Breast epithelium (tissue), 4 donors: ENCODE measurements around the gene NAT16. TPM values are rescaled to one million over a fixed set of nuclear protein-coding genes. Genes with fewer than 3 reads are reported as not detected.

Experiments used
- DNase-seq, 2 donors: peaks; one replicate each; pipeline ENCODE4 v3.0.0-alpha.2; 2019; ENCODE audit warnings: low spot score in 2 of 2
- H3K27ac ChIP-seq, 2 donors: fragments of 200-600 bp; sonication (generic) in 1 of 2; one replicate each; pipeline ENCODE4 v1.5.1; 2016 to 2019; ENCODE audit warnings: mild to moderate bottlenecking in 1 of 2
- H3K27me3 ChIP-seq, 2 donors: fragments of 200-600 bp; sonication (generic) in 1 of 2; one replicate each; pipeline versions ENCODE4 v1.5.1 to v1.6.0; 2017 to 2019; ENCODE audit warnings: control low read depth in 1 of 2, mild to moderate bottlenecking in 1 of 2
- H3K36me3 ChIP-seq: fragments of 200-600 bp; one replicate; pipeline ENCODE4 v1.5.1; 2019
- H3K4me1 ChIP-seq, 2 donors: fragments of 200-600 bp; sonication (generic); one replicate each; pipeline ENCODE4 v1.5.1; 2016 to 2019; ENCODE audit warnings: control low read depth in 1 of 2
- H3K4me3 ChIP-seq, 3 donors: fragments of 200-600 bp; sonication (generic); 1 replicate in 2 of 3; 2 replicates in 1 of 3; pipeline ENCODE4 v1.5.1; 2016 to 2019; ENCODE audit warnings: mild to moderate bottlenecking in 3 of 3, moderate library complexity in 2 of 3
- H3K9me3 ChIP-seq, 2 donors: fragments of 200-600 bp; sonication (generic) in 1 of 2; one replicate each; pipeline ENCODE4 v1.5.1; 2016 to 2019; ENCODE audit warnings: control low read depth in 1 of 2
- POLR2A ChIP-seq: fragments of 450-650 bp; IDR thresholded peaks from one replicate; pipeline ENCODE4 v1.6.1; 2016; ENCODE audit warnings: antibody characterized with exemption, mild to moderate bottlenecking, moderate library complexity
- POLR2AphosphoS5 ChIP-seq, 3 donors: sonication (generic); formaldehyde crosslinking; IDR thresholded peaks; one replicate each; pipeline ENCODE4 v1.6.1; 2017; ENCODE audit warnings: antibody characterized with exemption in 3 of 3
- intact Hi-C: fragments of 100-400 bp; cut with DNase I; formaldehyde crosslinking; loops from one replicate; pipeline ENCODE4 v1.15.1; 2023; ENCODE audit warnings: low total_unique reads
- total RNA-seq, 3 donors: library from RNA; depleted of rRNA; stranded (reverse); fragments of >200 nt; gene quantifications; one replicate each; pipeline ENCODE4 v1.1.0, GENCODE V29; 2016
- TF ChIP-seq, protein P1 (sequence below), 3 donors: fragments of 450-650 bp; IDR thresholded peaks; one replicate each; pipeline ENCODE4 v1.5.1; 2016 to 2017; ENCODE audit warnings: antibody characterized with exemption in 3 of 3, mild to moderate bottlenecking in 3 of 3, moderate library complexity in 3 of 3

NAT16 gene
- total RNA-seq, 3 donors from 2014 or later = not detected

DNA sequence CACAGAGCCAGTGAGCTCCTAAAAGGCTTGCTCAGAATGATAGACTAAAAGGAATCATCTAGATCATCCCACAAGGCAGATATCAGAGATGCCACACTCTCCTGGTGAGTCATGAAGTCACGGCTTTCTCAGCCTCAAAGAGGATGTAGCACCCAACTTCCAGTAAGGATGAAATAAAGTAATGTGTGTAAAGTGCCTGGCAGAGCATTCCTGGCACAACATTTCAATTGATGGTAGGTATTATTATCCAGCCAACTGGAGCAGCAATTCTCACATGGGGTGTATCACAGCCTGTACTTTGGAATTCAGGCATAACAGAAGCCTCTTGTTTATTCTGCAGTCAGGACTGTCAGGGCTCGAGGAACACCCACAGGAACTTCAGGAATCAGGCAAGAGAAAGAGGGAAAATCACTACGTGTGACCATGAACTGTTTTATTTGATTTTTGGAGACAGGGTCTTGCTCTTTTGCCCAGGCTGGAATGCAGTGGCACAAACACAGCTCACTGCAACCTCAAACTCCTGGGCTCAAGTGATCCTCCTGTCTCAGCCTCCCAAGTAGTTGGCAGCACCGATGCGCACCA is 5.3 kb upstream of the NAT16 start:
- no peak for DNase-seq
- no peaks in the 10 kb centered on the region for H3K36me3 ChIP-seq
- H3K4me1 ChIP-seq = no peaks in the 10 kb centered on the region
- H3K4me3 ChIP-seq = no peak overlapping the region
- TF ChIP-seq POLR2A (no peak), POLR2AphosphoS5 (IDR thresholded peaks at IDR 0.05) (no peak)
- TF ChIP-seq, protein P1, sequence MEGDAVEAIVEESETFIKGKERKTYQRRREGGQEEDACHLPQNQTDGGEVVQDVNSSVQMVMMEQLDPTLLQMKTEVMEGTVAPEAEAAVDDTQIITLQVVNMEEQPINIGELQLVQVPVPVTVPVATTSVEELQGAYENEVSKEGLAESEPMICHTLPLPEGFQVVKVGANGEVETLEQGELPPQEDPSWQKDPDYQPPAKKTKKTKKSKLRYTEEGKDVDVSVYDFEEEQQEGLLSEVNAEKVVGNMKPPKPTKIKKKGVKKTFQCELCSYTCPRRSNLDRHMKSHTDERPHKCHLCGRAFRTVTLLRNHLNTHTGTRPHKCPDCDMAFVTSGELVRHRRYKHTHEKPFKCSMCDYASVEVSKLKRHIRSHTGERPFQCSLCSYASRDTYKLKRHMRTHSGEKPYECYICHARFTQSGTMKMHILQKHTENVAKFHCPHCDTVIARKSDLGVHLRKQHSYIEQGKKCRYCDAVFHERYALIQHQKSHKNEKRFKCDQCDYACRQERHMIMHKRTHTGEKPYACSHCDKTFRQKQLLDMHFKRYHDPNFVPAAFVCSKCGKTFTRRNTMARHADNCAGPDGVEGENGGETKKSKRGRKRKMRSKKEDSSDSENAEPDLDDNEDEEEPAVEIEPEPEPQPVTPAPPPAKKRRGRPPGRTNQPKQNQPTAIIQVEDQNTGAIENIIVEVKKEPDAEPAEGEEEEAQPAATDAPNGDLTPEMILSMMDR (IDR thresholded peaks at IDR 0.05) = no peak
- H3K27me3 ChIP-seq = peaks cover under 1 to 15% of the 10 kb centered on the region in 2 donors
- no peak overlapping the region for H3K27ac ChIP-seq
- intact Hi-C loops = no loop called here
- no peaks in the 10 kb centered on the region for H3K9me3 ChIP-seq

DNA sequence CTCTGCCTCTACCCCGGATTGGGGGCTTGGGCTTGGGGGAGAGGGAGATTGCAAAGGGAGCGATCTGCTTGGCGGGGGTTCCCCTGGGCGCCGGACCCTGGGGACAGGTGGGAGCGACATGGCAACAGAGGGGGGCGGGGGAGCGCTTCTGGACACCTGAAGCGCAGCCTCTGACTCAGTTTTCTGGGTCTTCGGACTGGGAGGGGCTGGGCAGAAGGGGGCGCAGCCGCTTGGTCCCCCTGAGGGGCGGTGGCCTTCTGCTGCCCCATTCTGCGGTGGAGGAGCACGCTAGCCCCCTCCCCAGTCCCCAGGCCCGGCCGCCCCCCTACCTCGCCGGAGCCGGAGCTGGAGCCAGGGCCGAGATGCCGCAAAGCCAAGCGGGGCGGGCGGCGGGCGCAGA is 380 bp downstream of the NAT16 start:
- no peak overlapping the region for H3K27ac ChIP-seq
- peak overlapping the region in 1 of 3 donors; percentile 52 for H3K4me3 ChIP-seq
- no peak for DNase-seq
- H3K4me1 ChIP-seq = peaks cover 0 to 8% of the 10 kb centered on the region in 2 donors
- no peaks in the 10 kb centered on the region for H3K9me3 ChIP-seq
- intact Hi-C loops = no loop called here
- H3K27me3 ChIP-seq = peaks cover 7 to 66% of the 10 kb centered on the region in 2 donors
- TF ChIP-seq POLR2A = no peak
- no peak for TF ChIP-seq POLR2AphosphoS5 (IDR thresholded peaks at IDR 0.05)
- TF ChIP-seq, protein P1 (IDR thresholded peaks at IDR 0.05) = no peak
- H3K36me3 ChIP-seq = no peaks in the 10 kb centered on the region

DNA sequence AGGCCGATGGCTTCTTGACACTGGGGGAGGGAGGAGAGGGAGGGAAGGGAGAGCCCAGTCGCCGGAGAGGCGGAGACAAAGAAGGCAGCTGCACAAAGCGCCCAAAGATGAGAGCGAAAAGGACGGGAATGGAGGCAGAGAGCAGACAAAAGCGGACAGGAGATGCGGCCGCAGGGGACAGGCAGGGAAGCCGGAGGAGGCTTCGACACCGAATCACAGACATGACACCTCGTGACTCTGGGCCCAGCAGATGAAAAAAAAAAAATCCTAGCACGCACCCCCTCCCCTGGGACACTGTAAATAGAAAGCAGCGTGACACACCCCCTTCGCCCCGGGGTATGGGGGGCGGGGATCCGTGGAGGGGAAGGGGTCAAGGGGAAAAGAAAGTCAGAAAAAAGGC is 976 bp downstream of the NAT16 start:
- intact Hi-C loops = no loop called here
- peaks cover 11 to 72% of the 10 kb centered on the region in 2 donors for H3K27me3 ChIP-seq
- no peaks in the 10 kb centered on the region for H3K9me3 ChIP-seq

DNA sequence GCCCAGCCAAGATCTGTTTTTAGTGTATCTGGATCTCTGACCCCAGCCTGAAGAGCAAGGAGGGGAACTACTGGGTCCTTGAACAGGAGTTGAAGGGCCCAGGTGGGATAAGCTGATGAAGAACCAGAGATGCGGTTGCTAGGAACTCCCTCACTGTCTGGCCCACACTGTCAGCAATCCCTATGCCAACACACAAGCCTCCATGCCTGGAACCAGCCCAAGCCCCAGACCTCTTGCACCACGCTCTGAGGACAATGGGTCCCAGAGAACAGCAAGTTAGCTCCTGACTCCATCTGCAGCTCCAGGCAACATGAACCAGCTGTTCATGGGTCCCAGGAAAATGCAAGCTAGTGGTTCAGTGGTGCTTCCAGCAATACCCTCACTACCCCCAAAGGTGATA is 2.4 kb downstream of the NAT16 start:
- DNase-seq = no peak
- Histone ChIP-seq H3K27ac (no peak overlapping the region), H3K4me1 (peaks cover 0 to 10% of the 10 kb centered on the region in 2 donors), H3K4me3 (no peak overlapping the region), H3K9me3 (no peaks in the 10 kb centered on the region), H3K27me3 (peaks cover 17 to 84% of the 10 kb centered on the region in 2 donors), H3K36me3 (no peaks in the 10 kb centered on the region)
- no peak for TF ChIP-seq POLR2A
- TF ChIP-seq POLR2AphosphoS5 (IDR thresholded peaks at IDR 0.05) = no peak
- TF ChIP-seq, protein P1 (IDR thresholded peaks at IDR 0.05) = no peak
- intact Hi-C loops = no loop called here

More for the DNA sequence above, 976 bp downstream of the NAT16 start:
- TF ChIP-seq, protein P1 (IDR thresholded peaks at IDR 0.05) = no peak
- TF ChIP-seq POLR2AphosphoS5 (IDR thresholded peaks at IDR 0.05) = no peak
- no peak for TF ChIP-seq POLR2A
- Histone ChIP-seq H3K27ac (no peak overlapping the region), H3K36me3 (no peaks in the 10 kb centered on the region), H3K4me1 (peaks cover 0 to 8% of the 10 kb centered on the region in 2 donors), H3K4me3 (peak overlapping the region in 1 of 3 donors; percentile 52)
- DNase-seq = no peak

DNA sequence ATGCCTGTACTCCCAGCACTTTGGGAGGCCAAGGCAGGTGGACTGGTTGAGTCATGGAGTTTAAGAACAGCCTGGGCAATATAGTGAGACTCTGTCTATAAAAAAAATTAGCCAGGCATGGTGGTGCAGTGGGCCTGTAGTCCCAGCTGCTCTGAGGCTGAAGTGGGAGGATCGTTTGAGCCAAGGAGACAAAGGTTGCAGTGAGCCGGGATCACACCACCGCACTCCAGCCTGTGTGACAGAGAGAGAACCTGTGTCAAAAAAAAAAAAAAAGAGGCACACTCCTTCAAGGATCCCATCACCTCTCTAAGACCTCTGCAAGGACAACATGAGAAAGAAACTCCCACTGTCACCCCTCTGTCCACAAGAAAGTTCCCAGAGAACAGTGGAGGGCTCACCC is 4.4 kb downstream of the NAT16 start:
- peaks cover 0 to 17% of the 10 kb centered on the region in 2 donors for H3K4me1 ChIP-seq
- TF ChIP-seq POLR2A = no peak
- no peak for TF ChIP-seq POLR2AphosphoS5 (IDR thresholded peaks at IDR 0.05)
- TF ChIP-seq, protein P1 (IDR thresholded peaks at IDR 0.05) = no peak
- H3K9me3 ChIP-seq = no peaks in the 10 kb centered on the region
- no peak overlapping the region for H3K27ac ChIP-seq
- DNase-seq = no peak
- peaks cover 26 to 95% of the 10 kb centered on the region in 2 donors for H3K27me3 ChIP-seq
- H3K36me3 ChIP-seq = no peaks in the 10 kb centered on the region
- intact Hi-C loops = no loop called here
- H3K4me3 ChIP-seq = no peak overlapping the region
